Ectodermal cell (in vitro differentiated cells): ENCODE data around the gene MEF2C.

Experiments
- H3K27ac ChIP-seq: 2 replicates; pipeline ENCODE4 v1.7.0; 2013; ENCODE audit warnings: mild to moderate bottlenecking, low read depth, low read length; ENCODE audit not compliant: insufficient read depth, poor library complexity, severe bottlenecking
- H3K27me3 ChIP-seq: 2 replicates; pipeline ENCODE4 v1.7.0; 2013; ENCODE audit warnings: mild to moderate bottlenecking, low read length; ENCODE audit not compliant: insufficient read depth, control insufficient read depth, poor library complexity, severe bottlenecking
- H3K36me3 ChIP-seq: one replicate; pipeline ENCODE4 v1.7.0; 2013; ENCODE audit warnings: low read length; ENCODE audit not compliant: control insufficient read depth, insufficient read depth
- H3K4me1 ChIP-seq: one replicate; pipeline ENCODE4 v1.7.0; 2013; ENCODE audit warnings: low read length; ENCODE audit not compliant: control insufficient read depth, insufficient read depth
- H3K4me3 ChIP-seq: 2 replicates; pipeline ENCODE4 v1.7.0; 2013; ENCODE audit warnings: low read depth, low read length, control low read depth; ENCODE audit not compliant: insufficient read depth
- H3K9me3 ChIP-seq: 2 replicates; pipeline ENCODE4 v1.7.0; 2013; ENCODE audit warnings: mild to moderate bottlenecking, low read length, moderate library complexity; ENCODE audit not compliant: control insufficient read depth
- WGBS, 2 experiments: methylation state at CpG; one replicate each; pipeline ENCODE4 v1.1.7; 2013; ENCODE audit warnings: missing lambda C conversion rate in 2 of 2; 5-methylcytosine and 5-hydroxymethylcytosine counted together

The MEF2C gene

GRCh38 chr5:88824892-88825583 lies 57.9 kb downstream of the MEF2C start:
- no peak overlapping the region for H3K27ac ChIP-seq
- 87 to 93% methylated on average over 3 to 5 of the region's 5 CpGs for WGBS, 2 experiments
- H3K4me3 ChIP-seq, result no peak overlapping the region
- no peaks in the 10 kb centered on the region for H3K4me1 ChIP-seq
- H3K9me3 ChIP-seq, result no peaks in the 10 kb centered on the region
- no peaks in the 10 kb centered on the region for H3K36me3 ChIP-seq
- no peaks in the 10 kb centered on the region for H3K27me3 ChIP-seq

- no peaks in the 10 kb centered on the region for H3K27me3 ChIP-seq
- H3K4me1 ChIP-seq, result no peaks in the 10 kb centered on the region
- no peaks in the 10 kb centered on the region for H3K9me3 ChIP-seq
- H3K36me3 ChIP-seq, result no peaks in the 10 kb centered on the region
- H3K4me3 ChIP-seq, result no peak overlapping the region
- WGBS, 2 experiments, result 98 to 100% methylated on average over 1 to 3 of the region's 4 CpGs
- H3K27ac ChIP-seq, result no peak overlapping the region
These were observed 58.8 kb downstream of the MEF2C start for GRCh38 chr5:88824141-88824540.

GRCh38 chr5:88823201-88823600 lies 59.8 kb downstream of the MEF2C start:
- Histone ChIP-seq H3K4me3 (no peak overlapping the region), H3K9me3 (no peaks in the 10 kb centered on the region), H3K36me3 (no peaks in the 10 kb centered on the region), H3K4me1 (no peaks in the 10 kb centered on the region), H3K27me3 (no peaks in the 10 kb centered on the region), H3K27ac (no peak overlapping the region)
- WGBS, 2 experiments, result no CpG with 5 or more reads among the region's 1 CpG

GRCh38 chr5:88821161-88821560 lies 61.8 kb downstream of the MEF2C start:
- Histone ChIP-seq H3K36me3 (no peaks in the 10 kb centered on the region), H3K27ac (no peak overlapping the region), H3K9me3 (no peaks in the 10 kb centered on the region), H3K4me3 (no peak overlapping the region), H3K27me3 (no peaks in the 10 kb centered on the region), H3K4me1 (no peaks in the 10 kb centered on the region)
- WGBS, 2 experiments, result 94 to 95% methylated on average over 4 of the region's 4 CpGs

- 100% methylated on average over 2 of the region's 2 CpGs for WGBS, 2 experiments
- no peak overlapping the region for H3K4me3 ChIP-seq
- H3K9me3 ChIP-seq, result no peaks in the 10 kb centered on the region
- no peaks in the 10 kb centered on the region for H3K36me3 ChIP-seq
- H3K27ac ChIP-seq, result no peak overlapping the region
- peaks cover 1% of the 10 kb centered on the region for H3K4me1 ChIP-seq
- no peaks in the 10 kb centered on the region for H3K27me3 ChIP-seq
These were observed 62.4 kb downstream of the MEF2C start for GRCh38 chr5:88820581-88820980.

- no peaks in the 10 kb centered on the region for H3K36me3 ChIP-seq
- H3K27ac ChIP-seq, result no peak overlapping the region
- peaks cover 8% of the 10 kb centered on the region for H3K4me1 ChIP-seq
- no peaks in the 10 kb centered on the region for H3K27me3 ChIP-seq
- no peaks in the 10 kb centered on the region for H3K9me3 ChIP-seq
- WGBS, 2 experiments, result 85 to 86% methylated on average over 5 of the region's 5 CpGs
- no peak overlapping the region for H3K4me3 ChIP-seq
These were observed 63.5 kb downstream of the MEF2C start for GRCh38 chr5:88819301-88819999.

- Histone ChIP-seq H3K36me3 (no peaks in the 10 kb centered on the region), H3K9me3 (no peaks in the 10 kb centered on the region), H3K27me3 (no peaks in the 10 kb centered on the region), H3K4me1 (peaks cover 8% of the 10 kb centered on the region), H3K4me3 (no peak overlapping the region), H3K27ac (no peak overlapping the region)
- 88 to 92% methylated on average over 4 of the region's 4 CpGs for WGBS, 2 experiments
These were observed 64.7 kb downstream of the MEF2C start for GRCh38 chr5:88818296-88818695.

GRCh38 chr5:88816195-88816594 lies 66.8 kb downstream of the MEF2C start:
- no peaks in the 10 kb centered on the region for H3K9me3 ChIP-seq
- 86 to 88% methylated on average over 1 to 2 of the region's 2 CpGs for WGBS, 2 experiments
- no peaks in the 10 kb centered on the region for H3K36me3 ChIP-seq
- no peaks in the 10 kb centered on the region for H3K27me3 ChIP-seq
- H3K4me1 ChIP-seq, result peaks cover 8% of the 10 kb centered on the region
- H3K4me3 ChIP-seq, result no peak overlapping the region
- no peak overlapping the region for H3K27ac ChIP-seq

GRCh38 chr5:88815050-88815789 lies 67.8 kb downstream of the MEF2C start:
- no peak overlapping the region for H3K4me3 ChIP-seq
- H3K27ac ChIP-seq, result no peak overlapping the region
- peaks cover 8% of the 10 kb centered on the region for H3K4me1 ChIP-seq

GRCh38 chr5:88813805-88814575 lies 69.0 kb downstream of the MEF2C start:
- no peaks in the 10 kb centered on the region for H3K9me3 ChIP-seq
- H3K27ac ChIP-seq, result peak overlapping the region; percentile 30
- no peak overlapping the region for H3K4me3 ChIP-seq
- H3K36me3 ChIP-seq, result no peaks in the 10 kb centered on the region
- no peaks in the 10 kb centered on the region for H3K27me3 ChIP-seq
- WGBS, 2 experiments, result 67 to 68% methylated on average over 16 of the region's 17 CpGs
- peaks cover 8% of the 10 kb centered on the region for H3K4me1 ChIP-seq

More at GRCh38 chr5:88815050-88815789, 67.8 kb downstream of the MEF2C start:
- no peaks in the 10 kb centered on the region for H3K36me3 ChIP-seq
- H3K27me3 ChIP-seq, result no peaks in the 10 kb centered on the region
- H3K9me3 ChIP-seq, result no peaks in the 10 kb centered on the region
